ENCODE results near the gene TARS3. TPM values are rescaled to one million over a fixed set of nuclear protein-coding genes. Genes with fewer than 3 reads are reported as not detected.

The TARS3 gene
- total RNA-seq, 1 donor from 2014 or later, result 10.1 TPM

- peak in 1 of 2 donors; percentile 17 for DNase-seq (ENCODE audit: low read depth in 2 of 2)
Observed at GRCh38 chr15:101608201-101608600, 116.1 kb downstream of the TARS3 start.

GRCh38 chr15:101607108-101607507 lies 117.2 kb downstream of the TARS3 start:
- no peak for DNase-seq (ENCODE audit: low read depth in 2 of 2)

GRCh38 chr15:101604124-101604874 lies 120.0 kb downstream of the TARS3 start:
- DNase-seq (ENCODE audit: low read depth in 2 of 2), result no peak

Other genes starting within 250 kb of the TARS3 start
- 20.0 and 38.9 TPM in 2 replicates for gene PCSK6, start 234.8 kb downstream of the TARS3 start, total RNA-seq
- 28.1 and 63.5 TPM in 2 replicates for gene TM2D3, start 72.1 kb downstream of the TARS3 start, total RNA-seq
- not detected in 2 replicates for gene OR4F6, start 79.0 kb upstream of the TARS3 start, total RNA-seq
- gene OR4F15, start 87.7 kb upstream of the TARS3 start, total RNA-seq, result not detected in 2 replicates